GM18873 (cell line): ENCODE results near the gene ZWILCH.
"Not testable (repeated sequence)": the region's sequence is repeated elsewhere in the genome, so short reads cannot be mapped to it uniquely, and the experiment has no call there.

Source experiments
- ATAC-seq: cut with Tn5 transposase; IDR thresholded peaks from one replicate; pipeline ENCODE4 v1.9.1; 2021; ENCODE audit warnings: mild to moderate bottlenecking, moderate library complexity, moderate number of reproducible peaks; ENCODE audit not compliant: unreplicated experiment, low FRiP score

ZWILCH gene

GRCh38 chr15:66504563-66505429 lies at the start of gene ZWILCH, which contains the start of gene RPL4:
Gene ZWILCH (plus strand): TSS chr15:66505326. CDS start chr15:66505339, 13 bp downstream.
Gene RPL4 (minus strand): TSS chr15:66504855. CDS start chr15:66504790, 65 bp downstream.
- peak; percentile 57 for ATAC-seq

- no peak for ATAC-seq
Observed at GRCh38 chr15:66456211-66456610, 48.9 kb upstream of the ZWILCH start.

GRCh38 chr15:66459818-66460615 lies 45.1 kb upstream of the ZWILCH start:
- ATAC-seq, result no peak

GRCh38 chr15:66461294-66461693 lies 43.8 kb upstream of the ZWILCH start:
- ATAC-seq, result not testable (repeated sequence)

- ATAC-seq, result no peak
Observed at GRCh38 chr15:66461917-66462316, 43.2 kb upstream of the ZWILCH start.

GRCh38 chr15:66462627-66463026 lies 42.5 kb upstream of the ZWILCH start:
- ATAC-seq, result no peak

GRCh38 chr15:66465294-66465693 lies 39.8 kb upstream of the ZWILCH start:
- not testable (repeated sequence) for ATAC-seq

- not testable (repeated sequence) for ATAC-seq
Observed at GRCh38 chr15:66467162-66468040, 37.7 kb upstream of the ZWILCH start.

- not testable (repeated sequence) for ATAC-seq
Observed at GRCh38 chr15:66470825-66471224, 34.3 kb upstream of the ZWILCH start.

- no peak for ATAC-seq
Observed at GRCh38 chr15:66472176-66472999, 32.7 kb upstream of the ZWILCH start.

GRCh38 chr15:66474135-66474534 lies 31.0 kb upstream of the ZWILCH start:
- ATAC-seq, result no peak

GRCh38 chr15:66474963-66475362 lies 30.2 kb upstream of the ZWILCH start:
- no peak for ATAC-seq

GRCh38 chr15:66476535-66476934 lies 28.6 kb upstream of the ZWILCH start:
- ATAC-seq, result no peak

- ATAC-seq, result no peak
Observed at GRCh38 chr15:66477011-66477410, 28.1 kb upstream of the ZWILCH start.

GRCh38 chr15:66480267-66480666 lies 24.9 kb upstream of the ZWILCH start:
- no peak for ATAC-seq

- ATAC-seq, result no peak
Observed at GRCh38 chr15:66481107-66481856, 23.8 kb upstream of the ZWILCH start.

- no peak for ATAC-seq
Observed at GRCh38 chr15:66482539-66482938, 22.6 kb upstream of the ZWILCH start.

GRCh38 chr15:66483131-66483566 lies 22.0 kb upstream of the ZWILCH start:
- ATAC-seq, result no peak
